GM19025 (cell line): ENCODE results near the gene OR4D2.

Source experiments
- ATAC-seq: cut with Tn5 transposase; IDR thresholded peaks from one replicate; pipeline ENCODE4 v1.9.1; 2021; ENCODE audit warnings: mild to moderate bottlenecking, low read depth, moderate library complexity; ENCODE audit not compliant: unreplicated experiment

OR4D2 gene

GRCh38 chr17:58205936-58206335 lies 39.2 kb downstream of the OR4D2 start:
- no peak for ATAC-seq

- ATAC-seq: no peak
Observed at GRCh38 chr17:58207451-58207850, 40.7 kb downstream of the OR4D2 start.

- ATAC-seq: no peak
Observed at GRCh38 chr17:58208344-58208743, 41.6 kb downstream of the OR4D2 start.

- no peak for ATAC-seq
Observed at GRCh38 chr17:58210922-58211321, 44.1 kb downstream of the OR4D2 start.

- ATAC-seq: no peak
Observed at GRCh38 chr17:58215685-58216084, 48.9 kb downstream of the OR4D2 start.

GRCh38 chr17:58217766-58218165 lies 51.0 kb downstream of the OR4D2 start:
- no peak for ATAC-seq

GRCh38 chr17:58219007-58219788 lies 52.4 kb downstream of the OR4D2 start, which contains the start of gene MKS1:
TSS of gene MKS1 (minus strand) at chr17:58219255. CDS start at chr17:58219230, 25 bp downstream.
- peak; percentile 92 for ATAC-seq

- no peak for ATAC-seq
Observed at GRCh38 chr17:58219789-58220183, 53.0 kb downstream of the OR4D2 start.
